DND-41 (cell line): ENCODE data around the gene NBL1.

Experiments
- ATAC-seq: fragments of 200-7000 bp; cut with Tn5 transposase; 3 replicates; pipeline ENCODE4 v1.9.1; 2021; ENCODE audit warnings: low read depth; ENCODE audit not compliant: insufficient read depth
- DNase-seq: peaks from one replicate; pipeline ENCODE4 v3.0.0-alpha.2; 2020
- H2AFZ ChIP-seq: 2 replicates; pipeline ENCODE4 v1.6.0; 2012; ENCODE audit warnings: low read depth, low read length
- H3K27ac ChIP-seq: 2 replicates; pipeline ENCODE4 v1.5.1; 2012; ENCODE audit warnings: low read length, inconsistent platforms
- H3K27me3 ChIP-seq: fragments of 200-600 bp; sonication (generic); 2 replicates; pipeline ENCODE4 v1.6.0; 2012; ENCODE audit warnings: low read length, mild to moderate bottlenecking, inconsistent platforms; ENCODE audit not compliant: insufficient read depth, poor library complexity
- H3K36me3 ChIP-seq: 2 replicates; pipeline ENCODE4 v1.5.1; 2012; ENCODE audit warnings: low read length, inconsistent platforms; ENCODE audit not compliant: insufficient read depth
- H3K4me1 ChIP-seq: 2 replicates; pipeline ENCODE4 v1.5.1; 2012; ENCODE audit warnings: mild to moderate bottlenecking, low read length; ENCODE audit not compliant: insufficient read depth
- H3K4me2 ChIP-seq: 2 replicates; pipeline ENCODE4 v1.6.0; 2012; ENCODE audit warnings: mild to moderate bottlenecking, moderate library complexity, low read length, inconsistent platforms; ENCODE audit not compliant: insufficient read depth
- H3K4me3 ChIP-seq, 2 experiments: fragments of 200-600 bp in 1 of 2; shearing (Covaris generic) in 1 of 2; 2 replicates each; pipeline ENCODE4 v1.5.1; 2012 to 2016; ENCODE audit warnings: inconsistent platforms in 2 of 2, low read length in 2 of 2, mild to moderate bottlenecking in 2 of 2, low read depth in 1 of 2, moderate library complexity in 1 of 2
- H3K79me2 ChIP-seq: 2 replicates; pipeline ENCODE4 v1.6.0; 2012; ENCODE audit warnings: low read length, inconsistent platforms; ENCODE audit not compliant: insufficient read depth
- H3K9ac ChIP-seq: 2 replicates; pipeline ENCODE4 v1.6.0; 2012; ENCODE audit warnings: low read depth, mild to moderate bottlenecking, inconsistent platforms, low read length, moderate library complexity
- H3K9me3 ChIP-seq: 2 replicates; pipeline ENCODE4 v1.5.1; 2012; ENCODE audit warnings: low read length, moderate library complexity, mild to moderate bottlenecking, inconsistent platforms; ENCODE audit not compliant: insufficient read depth, severe bottlenecking
- H4K20me1 ChIP-seq: 2 replicates; pipeline ENCODE4 v1.6.0; 2012; ENCODE audit warnings: low read length; ENCODE audit not compliant: insufficient read depth
- EZH2 ChIP-seq: IDR thresholded peaks from 3 replicates; pipeline ENCODE4 v1.6.1; 2012; ENCODE audit warnings: borderline replicate concordance, low read depth, mild to moderate bottlenecking, moderate library complexity, low read length, inconsistent platforms; ENCODE audit not compliant: severe bottlenecking
- TF ChIP-seq, protein P1 (sequence below): IDR thresholded peaks from 2 replicates; pipeline ENCODE4 v1.5.1; 2012; ENCODE audit warnings: borderline replicate concordance, low read length, moderate library complexity, mild to moderate bottlenecking; ENCODE audit not compliant: poor library complexity, severe bottlenecking; ENCODE audit errors: extremely low read depth

NBL1 gene

GRCh38 chr1:19639999-19640362 lies 4.1 kb upstream of the NBL1 start:
- TF ChIP-seq EZH2: no peak
- TF ChIP-seq, protein P1, sequence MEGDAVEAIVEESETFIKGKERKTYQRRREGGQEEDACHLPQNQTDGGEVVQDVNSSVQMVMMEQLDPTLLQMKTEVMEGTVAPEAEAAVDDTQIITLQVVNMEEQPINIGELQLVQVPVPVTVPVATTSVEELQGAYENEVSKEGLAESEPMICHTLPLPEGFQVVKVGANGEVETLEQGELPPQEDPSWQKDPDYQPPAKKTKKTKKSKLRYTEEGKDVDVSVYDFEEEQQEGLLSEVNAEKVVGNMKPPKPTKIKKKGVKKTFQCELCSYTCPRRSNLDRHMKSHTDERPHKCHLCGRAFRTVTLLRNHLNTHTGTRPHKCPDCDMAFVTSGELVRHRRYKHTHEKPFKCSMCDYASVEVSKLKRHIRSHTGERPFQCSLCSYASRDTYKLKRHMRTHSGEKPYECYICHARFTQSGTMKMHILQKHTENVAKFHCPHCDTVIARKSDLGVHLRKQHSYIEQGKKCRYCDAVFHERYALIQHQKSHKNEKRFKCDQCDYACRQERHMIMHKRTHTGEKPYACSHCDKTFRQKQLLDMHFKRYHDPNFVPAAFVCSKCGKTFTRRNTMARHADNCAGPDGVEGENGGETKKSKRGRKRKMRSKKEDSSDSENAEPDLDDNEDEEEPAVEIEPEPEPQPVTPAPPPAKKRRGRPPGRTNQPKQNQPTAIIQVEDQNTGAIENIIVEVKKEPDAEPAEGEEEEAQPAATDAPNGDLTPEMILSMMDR: no peak
- Histone ChIP-seq H3K36me3 (no peaks in the 10 kb centered on the region), H3K9me3 (no peaks in the 10 kb centered on the region), H3K79me2 (no peaks in the 10 kb centered on the region), H3K9ac (no peak overlapping the region), H3K4me2 (no peak overlapping the region), H3K4me1 (no peaks in the 10 kb centered on the region), H2AFZ (no peak overlapping the region), H3K27me3 (no peaks in the 10 kb centered on the region), H4K20me1 (no peaks in the 10 kb centered on the region; the same call in 1 of the 2 replicates), H3K4me3 (no peak overlapping the region), H3K27ac (no peak overlapping the region)
- ATAC-seq (no peak), DNase-seq (no peak)

- Histone ChIP-seq H3K36me3 (no peaks in the 10 kb centered on the region), H3K9me3 (no peaks in the 10 kb centered on the region), H3K27ac (no peak overlapping the region), H4K20me1 (no peaks in the 10 kb centered on the region; the same call in 1 of the 2 replicates), H3K79me2 (no peaks in the 10 kb centered on the region), H3K4me2 (no peak overlapping the region), H3K4me1 (no peaks in the 10 kb centered on the region), H2AFZ (no peak overlapping the region), H3K4me3 (no peak overlapping the region), H3K27me3 (no peaks in the 10 kb centered on the region), H3K9ac (no peak overlapping the region)
- ATAC-seq: no peak
- no peak for TF ChIP-seq EZH2
- TF ChIP-seq, protein P1: no peak
- DNase-seq: no peak
Measured at GRCh38 chr1:19640363-19641316, 3.5 kb upstream of the NBL1 start.

DNA sequence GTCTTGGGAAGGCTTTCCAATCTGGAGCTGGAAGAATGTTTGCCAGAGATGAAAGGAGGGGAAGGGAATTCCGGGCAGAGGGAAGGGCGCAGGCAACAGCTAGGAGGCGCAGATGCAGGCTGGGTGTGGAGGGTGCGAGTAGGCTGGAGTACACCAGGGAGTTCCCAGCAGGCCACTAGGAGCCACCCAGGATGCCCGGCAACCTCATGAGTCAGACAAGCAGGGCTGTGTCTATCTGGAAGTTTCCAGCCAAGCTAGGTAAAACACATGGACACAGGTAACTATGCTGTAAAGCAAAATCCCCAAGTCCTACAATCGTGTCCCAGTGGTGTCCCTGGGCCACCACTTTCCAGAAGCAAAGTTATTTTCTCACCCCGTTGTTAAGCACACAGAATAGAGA lies 990 bp upstream of the NBL1 start:
- Histone ChIP-seq H4K20me1 (no peaks in the 10 kb centered on the region; the same call in 1 of the 2 replicates), H2AFZ (no peak overlapping the region), H3K4me1 (no peaks in the 10 kb centered on the region), H3K27me3 (no peaks in the 10 kb centered on the region), H3K79me2 (no peaks in the 10 kb centered on the region), H3K9me3 (no peaks in the 10 kb centered on the region), H3K36me3 (no peaks in the 10 kb centered on the region), H3K4me2 (no peak overlapping the region), H3K4me3 (no peak overlapping the region), H3K27ac (no peak overlapping the region), H3K9ac (no peak overlapping the region)
- DNase-seq (no peak), ATAC-seq (no peak)
- TF ChIP-seq, protein P1: no peak
- no peak for TF ChIP-seq EZH2

GRCh38 chr1:19644395-19644680 lies 227 bp downstream of the NBL1 start:
- Histone ChIP-seq H2AFZ (no peak overlapping the region), H3K27me3 (no peaks in the 10 kb centered on the region), H3K36me3 (no peaks in the 10 kb centered on the region), H3K9me3 (no peaks in the 10 kb centered on the region), H3K4me2 (no peak overlapping the region), H4K20me1 (no peaks in the 10 kb centered on the region; the same call in 1 of the 2 replicates), H3K27ac (no peak overlapping the region), H3K4me3 (no peak overlapping the region), H3K9ac (no peak overlapping the region), H3K4me1 (no peaks in the 10 kb centered on the region), H3K79me2 (no peaks in the 10 kb centered on the region)
- no peak for ATAC-seq
- TF ChIP-seq, protein P1: no peak
- no peak for TF ChIP-seq EZH2
- no peak for DNase-seq
